T-helper 2 cell treated with Interferon-gamma antibody and Interleukin-4, amounts not matched to agents 5 μg/mL and 100 μg/mL, for 36 hours (primary cell): ENCODE measurements around the gene KCNE1.
"Not testable (repeated sequence)": the region's sequence is repeated elsewhere in the genome, so short reads cannot be mapped to it uniquely, and the experiment has no call there.

ENCODE experiments used
- DNase-seq: peaks from one replicate; pipeline ENCODE4 v3.0.0; 2021; ENCODE audit warnings: low spot score
- H3K27ac Mint-ChIP-seq: one replicate; pipeline ENCODE4 v1.8.0; 2021; ENCODE audit warnings: mild to moderate bottlenecking, mixed read lengths
- H3K27me3 Mint-ChIP-seq: one replicate; pipeline ENCODE4 v1.8.0; 2021; ENCODE audit warnings: low read depth, mixed read lengths
- H3K36me3 Mint-ChIP-seq: one replicate; pipeline ENCODE4 v1.8.0; 2021; ENCODE audit warnings: low read depth, mixed read lengths
- H3K4me1 Mint-ChIP-seq: one replicate; pipeline ENCODE4 v1.8.0; 2021; ENCODE audit warnings: low read depth, mixed read lengths
- H3K4me3 Mint-ChIP-seq: one replicate; pipeline ENCODE4 v1.8.0; 2022; ENCODE audit warnings: mild to moderate bottlenecking, moderate library complexity, mixed read lengths
- H3K9me3 Mint-ChIP-seq: one replicate; pipeline ENCODE4 v1.8.0; 2021; ENCODE audit warnings: mixed read lengths

The KCNE1 gene

DNA sequence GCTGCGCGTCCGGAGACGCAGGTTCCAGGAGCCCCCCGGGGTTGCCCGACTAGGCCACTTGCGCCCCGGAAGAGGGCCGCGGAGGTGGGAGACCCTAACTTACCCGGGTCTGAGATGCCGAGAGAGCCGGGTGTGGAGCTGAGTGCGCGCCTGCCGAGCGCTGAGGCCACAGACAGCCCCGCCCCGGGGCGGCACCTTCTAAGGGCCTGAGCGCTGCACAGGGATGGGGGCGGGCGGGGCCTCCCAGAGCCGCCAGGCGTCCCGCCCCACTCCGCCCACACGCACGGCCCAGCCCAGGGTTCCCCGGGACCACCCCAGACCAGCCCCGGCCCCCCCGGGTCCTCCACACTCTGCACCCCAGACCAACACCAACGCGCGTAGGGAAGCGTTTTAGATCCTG is 52.6 kb downstream of the KCNE1 start:
- H3K9me3 Mint-ChIP-seq, H3K27ac Mint-ChIP-seq, H3K27me3 Mint-ChIP-seq: not testable (repeated sequence)

DNA sequence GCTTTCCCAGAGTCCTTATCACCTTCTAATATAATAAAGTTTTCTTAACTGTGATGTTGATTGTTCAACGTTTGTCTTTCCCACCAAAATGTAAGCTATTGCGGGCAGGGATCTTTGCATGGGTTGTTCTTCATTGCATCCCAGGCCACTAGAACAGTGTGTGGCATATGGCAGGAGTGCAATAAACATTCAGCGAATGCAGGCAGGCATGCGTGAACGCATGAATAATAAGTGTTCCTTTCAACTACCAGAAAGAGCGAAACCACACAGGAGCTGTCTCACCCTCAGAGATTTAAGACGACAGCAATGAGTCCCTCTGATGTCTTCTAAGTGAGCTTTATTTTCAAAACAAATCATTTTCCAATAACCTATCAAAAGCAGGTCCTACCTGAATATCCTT is 53.7 kb downstream of the KCNE1 start:
- H3K4me1 Mint-ChIP-seq, H3K27me3 Mint-ChIP-seq, DNase-seq, H3K36me3 Mint-ChIP-seq, H3K27ac Mint-ChIP-seq, H3K9me3 Mint-ChIP-seq, H3K4me3 Mint-ChIP-seq: not testable (repeated sequence)

More for the DNA sequence above, 52.6 kb downstream of the KCNE1 start:
- not testable (repeated sequence) for DNase-seq, H3K36me3 Mint-ChIP-seq, H3K4me1 Mint-ChIP-seq, H3K4me3 Mint-ChIP-seq

DNA sequence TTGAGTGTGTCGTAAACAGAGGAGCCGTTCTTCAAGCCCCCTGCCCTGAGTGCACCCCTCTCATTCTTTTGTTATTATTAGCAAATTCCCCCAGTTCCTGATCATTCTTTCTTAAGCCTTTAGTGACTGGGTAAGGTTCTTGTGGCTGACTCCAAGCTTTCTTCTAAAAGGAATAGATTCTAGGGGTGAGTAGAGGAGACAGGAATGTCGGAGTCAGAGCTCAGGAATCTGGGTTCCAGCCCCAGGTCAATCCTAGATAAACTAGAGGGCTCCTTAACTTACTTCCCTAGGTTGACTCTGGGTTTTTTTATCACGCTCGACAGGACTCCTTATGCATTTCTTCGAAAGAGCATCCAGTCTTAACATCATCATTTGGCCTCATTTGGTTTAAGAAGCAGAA is 55.8 kb downstream of the KCNE1 start:
- H3K36me3 Mint-ChIP-seq = not testable (repeated sequence)

DNA sequence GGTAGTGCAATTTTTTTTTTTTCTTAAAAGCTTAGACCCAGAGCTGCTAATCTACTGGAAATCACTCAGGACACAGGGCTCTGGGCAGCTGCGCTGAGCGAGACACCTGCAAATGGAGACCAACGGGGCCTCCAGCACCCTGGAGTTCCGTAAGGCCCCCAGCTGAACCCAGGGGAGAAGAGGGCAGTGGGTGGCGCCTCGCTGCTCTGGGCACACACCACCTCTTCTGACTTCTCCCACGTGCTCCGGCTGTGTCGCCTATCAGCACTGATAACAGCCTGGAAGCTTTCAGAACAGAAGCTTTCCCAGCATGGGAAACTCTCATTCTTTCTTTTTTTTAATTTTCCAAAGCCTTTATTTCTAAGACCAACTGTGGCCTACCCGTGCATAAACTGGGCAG is 56.4 kb downstream of the KCNE1 start:
- H3K36me3 Mint-ChIP-seq = not testable (repeated sequence)

More for the DNA sequence above, 55.8 kb downstream of the KCNE1 start:
- not testable (repeated sequence) for H3K27me3 Mint-ChIP-seq, H3K27ac Mint-ChIP-seq, H3K4me3 Mint-ChIP-seq, H3K4me1 Mint-ChIP-seq, H3K9me3 Mint-ChIP-seq, DNase-seq

GRCh38 chr21:34447018-34447417 is 65.0 kb downstream of the KCNE1 start:
- not testable (repeated sequence) for H3K9me3 Mint-ChIP-seq, H3K27ac Mint-ChIP-seq, H3K36me3 Mint-ChIP-seq, H3K27me3 Mint-ChIP-seq, DNase-seq, H3K4me3 Mint-ChIP-seq, H3K4me1 Mint-ChIP-seq

More for the DNA sequence above, 56.4 kb downstream of the KCNE1 start:
- H3K27ac Mint-ChIP-seq, H3K4me1 Mint-ChIP-seq, DNase-seq, H3K27me3 Mint-ChIP-seq, H3K9me3 Mint-ChIP-seq, H3K4me3 Mint-ChIP-seq: not testable (repeated sequence)

DNA sequence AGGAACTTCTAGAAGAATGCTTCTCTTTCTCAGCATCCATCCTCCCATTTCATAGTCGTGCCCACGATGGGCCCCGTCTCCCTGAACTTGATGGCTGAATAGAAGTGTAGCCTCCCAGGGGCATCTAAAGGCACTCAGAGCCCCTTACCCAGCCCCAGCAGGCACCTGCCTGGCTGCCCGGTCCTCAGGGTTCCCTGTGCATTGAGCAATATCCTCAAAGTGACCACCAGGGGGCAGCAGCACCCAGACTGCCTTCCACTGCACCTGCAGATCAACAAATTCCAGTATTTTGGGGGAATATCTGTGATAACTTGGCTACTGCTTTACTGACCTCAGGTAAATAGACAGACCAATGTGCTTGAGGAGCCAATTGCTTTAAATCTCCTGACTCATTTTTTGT is 68.5 kb downstream of the KCNE1 start:
- not testable (repeated sequence) for H3K4me1 Mint-ChIP-seq, H3K36me3 Mint-ChIP-seq, H3K9me3 Mint-ChIP-seq, H3K27me3 Mint-ChIP-seq, DNase-seq, H3K27ac Mint-ChIP-seq, H3K4me3 Mint-ChIP-seq

DNA sequence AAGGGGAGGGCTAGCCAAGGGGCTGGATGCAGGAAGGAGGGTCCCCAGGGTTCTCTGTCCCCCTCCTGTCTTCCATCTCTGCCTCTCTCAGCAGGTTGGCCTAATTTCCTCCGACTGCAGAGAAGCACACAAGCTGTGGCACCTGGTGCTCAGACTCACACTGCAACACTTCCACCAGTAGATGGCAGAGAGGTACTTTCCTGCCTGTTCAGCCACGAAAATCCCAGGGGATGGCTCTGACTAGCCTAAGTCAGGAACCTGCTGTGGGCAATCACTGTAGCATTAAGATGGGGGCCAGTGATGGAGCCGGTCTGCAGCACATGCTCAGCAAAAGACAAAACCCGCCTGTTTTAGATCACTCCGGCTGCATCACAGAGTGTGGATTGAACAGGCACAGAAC is 82.3 kb downstream of the KCNE1 start:
- H3K4me1 Mint-ChIP-seq, H3K27ac Mint-ChIP-seq, H3K4me3 Mint-ChIP-seq, H3K27me3 Mint-ChIP-seq, H3K9me3 Mint-ChIP-seq, H3K36me3 Mint-ChIP-seq, DNase-seq: not testable (repeated sequence)

DNA sequence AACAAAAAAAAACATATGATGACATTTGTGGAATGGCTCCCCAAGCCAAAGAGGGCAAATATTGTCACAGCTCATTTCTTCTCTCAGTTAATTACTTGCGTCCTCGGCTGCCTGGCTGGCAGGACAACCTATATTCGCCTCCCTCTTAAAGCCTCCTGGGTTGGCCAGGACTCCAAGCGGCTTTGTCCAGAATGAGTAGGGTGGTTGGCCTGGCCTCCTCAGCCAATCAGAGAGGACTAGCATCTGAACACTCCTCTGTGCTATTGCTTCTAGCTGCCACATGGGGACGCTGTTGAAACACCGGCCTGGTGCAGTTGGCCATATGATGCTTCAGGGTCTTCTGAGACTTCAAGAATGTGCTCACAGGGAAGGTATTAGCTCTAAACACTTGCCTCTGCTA is 83.6 kb downstream of the KCNE1 start:
- H3K4me1 Mint-ChIP-seq, H3K27me3 Mint-ChIP-seq, H3K9me3 Mint-ChIP-seq, DNase-seq, H3K36me3 Mint-ChIP-seq, H3K27ac Mint-ChIP-seq, H3K4me3 Mint-ChIP-seq: not testable (repeated sequence)

GRCh38 chr21:34427339-34427738 is 84.7 kb downstream of the KCNE1 start:
- not testable (repeated sequence) for H3K36me3 Mint-ChIP-seq, H3K9me3 Mint-ChIP-seq, H3K27me3 Mint-ChIP-seq, DNase-seq, H3K4me3 Mint-ChIP-seq, H3K27ac Mint-ChIP-seq, H3K4me1 Mint-ChIP-seq

- DNase-seq, H3K36me3 Mint-ChIP-seq, H3K9me3 Mint-ChIP-seq, H3K4me3 Mint-ChIP-seq, H3K4me1 Mint-ChIP-seq, H3K27ac Mint-ChIP-seq, H3K27me3 Mint-ChIP-seq: not testable (repeated sequence)
Measured at GRCh38 chr21:34423805-34424204, 88.2 kb downstream of the KCNE1 start, which contains the start of gene SMIM34. Gene SMIM34, minus strand, starts transcription at chr21:34423951. Its CDS starts 112 bp downstream, at chr21:34423839.

DNA sequence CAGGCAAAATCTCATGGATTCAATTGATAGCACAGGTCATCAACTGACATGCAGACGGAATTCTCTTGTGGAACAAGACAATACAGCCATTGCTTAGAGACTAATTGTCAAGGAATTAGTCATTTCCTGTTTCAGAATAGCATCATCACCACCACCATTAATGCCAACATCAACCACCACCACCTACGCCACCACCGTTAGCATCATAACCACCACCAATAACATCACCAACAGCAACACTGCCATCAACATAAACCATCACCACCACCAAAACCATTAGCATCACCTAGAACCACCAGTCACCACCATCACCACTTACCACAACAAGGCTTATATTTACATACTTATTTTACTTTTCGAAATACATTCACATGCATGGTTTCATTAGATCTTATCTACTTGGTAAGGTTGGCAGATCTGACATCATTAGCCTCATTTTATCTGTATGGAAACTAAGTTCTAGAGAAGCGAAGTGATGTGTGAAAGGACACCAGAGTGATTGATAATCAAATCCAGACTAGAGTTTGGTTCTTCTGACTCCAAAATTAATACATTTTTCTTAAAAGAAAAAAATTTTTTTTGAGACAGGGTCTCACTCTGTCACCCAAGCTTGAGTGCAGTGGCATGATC is 94.4 kb downstream of the KCNE1 start:
- H3K27ac Mint-ChIP-seq, DNase-seq, H3K36me3 Mint-ChIP-seq, H3K27me3 Mint-ChIP-seq, H3K4me1 Mint-ChIP-seq, H3K4me3 Mint-ChIP-seq, H3K9me3 Mint-ChIP-seq: not testable (repeated sequence)

GRCh38 chr21:34407294-34407693 is 104.7 kb downstream of the KCNE1 start:
- DNase-seq, H3K9me3 Mint-ChIP-seq, H3K27ac Mint-ChIP-seq: not testable (repeated sequence)

DNA sequence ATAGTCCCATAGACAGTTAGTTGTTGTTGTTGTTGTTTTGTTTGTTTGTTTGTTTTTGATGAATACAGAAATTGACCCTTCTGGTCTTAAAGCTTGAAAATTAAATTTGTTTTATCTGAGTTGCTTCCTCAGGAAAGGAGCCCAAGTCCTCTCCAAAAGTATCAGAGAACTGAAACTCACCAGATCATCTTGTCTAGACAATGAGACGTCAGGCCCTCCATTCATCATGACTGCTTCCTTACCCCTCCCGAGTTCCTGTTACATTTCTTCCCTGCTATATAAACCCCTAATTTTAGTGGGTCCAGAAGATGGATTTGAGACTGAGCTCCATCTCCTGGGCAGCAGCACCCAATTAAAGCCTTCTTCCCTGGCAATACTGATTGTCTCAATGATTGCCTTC is 105.3 kb downstream of the KCNE1 start:
- not testable (repeated sequence) for H3K27ac Mint-ChIP-seq, H3K4me3 Mint-ChIP-seq, DNase-seq, H3K9me3 Mint-ChIP-seq, H3K36me3 Mint-ChIP-seq, H3K4me1 Mint-ChIP-seq, H3K27me3 Mint-ChIP-seq

More at GRCh38 chr21:34407294-34407693, 104.7 kb downstream of the KCNE1 start:
- not testable (repeated sequence) for H3K4me1 Mint-ChIP-seq, H3K36me3 Mint-ChIP-seq, H3K27me3 Mint-ChIP-seq, H3K4me3 Mint-ChIP-seq

DNA sequence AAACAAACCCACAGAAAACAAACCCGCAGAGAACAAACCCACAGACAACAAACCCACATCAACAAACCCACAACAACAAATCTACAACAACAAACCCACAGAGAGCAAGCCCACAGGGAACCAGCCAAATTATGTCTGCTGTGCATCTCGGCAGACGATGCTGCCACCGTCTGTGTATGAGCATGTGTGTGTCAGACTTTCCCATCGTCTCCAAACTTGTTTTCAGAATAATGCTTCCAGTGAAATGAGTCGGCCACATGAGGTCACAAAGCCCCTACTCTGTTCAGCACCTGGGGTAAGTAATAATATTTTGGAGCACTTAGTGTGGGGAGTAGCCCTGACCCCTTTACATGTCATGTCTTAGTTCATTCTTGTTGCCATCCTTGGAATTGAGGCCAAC is 105.9 kb downstream of the KCNE1 start:
- not testable (repeated sequence) for H3K4me1 Mint-ChIP-seq, H3K27me3 Mint-ChIP-seq, H3K9me3 Mint-ChIP-seq, H3K4me3 Mint-ChIP-seq, DNase-seq, H3K36me3 Mint-ChIP-seq, H3K27ac Mint-ChIP-seq

DNA sequence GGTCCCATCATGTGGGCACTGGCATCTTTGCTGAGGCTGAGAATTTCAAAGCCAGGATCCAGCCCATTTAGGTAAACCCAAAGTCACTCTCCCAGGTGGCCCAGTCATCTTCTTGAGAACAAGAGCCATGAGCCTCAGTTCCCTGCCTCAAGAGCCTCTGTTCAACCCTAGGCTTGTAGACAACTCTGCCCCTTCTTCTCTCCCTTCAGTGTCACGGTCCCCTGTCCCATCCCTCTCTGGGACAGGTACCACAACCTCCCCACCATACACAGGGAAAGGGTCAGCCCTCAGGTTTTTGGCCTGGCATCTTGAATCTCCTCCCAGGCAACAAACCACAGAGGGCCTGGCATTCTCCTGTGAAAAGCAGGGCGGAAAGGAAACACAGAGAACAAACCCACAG is 106.3 kb downstream of the KCNE1 start:
- H3K27me3 Mint-ChIP-seq, H3K27ac Mint-ChIP-seq, H3K4me3 Mint-ChIP-seq, H3K4me1 Mint-ChIP-seq, H3K36me3 Mint-ChIP-seq, H3K9me3 Mint-ChIP-seq, DNase-seq: not testable (repeated sequence)
